B cell (primary cell): Measurements from ENCODE around the gene SEPTIN5. TPM values are rescaled to one million over a fixed set of nuclear protein-coding genes. Genes with fewer than 3 reads are reported as not detected.

ENCODE experiments used
- ATAC-seq: fragments of 200-7000 bp; cut with Tn5 transposase; one replicate; pipeline ENCODE4 v1.10.0; 2021; ENCODE audit warnings: low read depth, mild to moderate bottlenecking, moderate number of reproducible peaks, moderate library complexity
- CTCF ChIA-PET: fragments of 350-600 bp; sonication (Branson Sonifier 250); formaldehyde crosslinking; loops from one replicate; lab custom pipeline; 2021; ENCODE audit warnings: antibody characterized with exemption, inconsistent platforms; lab: Charles Lee
- POLR2A ChIA-PET: fragments of 350-600 bp; sonication (Branson Sonifier 250); formaldehyde crosslinking; loops from one replicate; lab custom pipeline; 2021; ENCODE audit warnings: antibody characterized with exemption; lab: Charles Lee
- DNase-seq: peaks from one replicate; pipeline ENCODE4 v3.0.0; 2013
- H2AFZ ChIP-seq: 2 replicates; pipeline ENCODE4 v1.6.1; 2012; ENCODE audit warnings: mild to moderate bottlenecking, low read depth, low read length; ENCODE audit not compliant: insufficient read depth, poor library complexity, severe bottlenecking
- H3K27ac ChIP-seq, 2 donors: 1 replicate in 1 of 2; 2 replicates in 1 of 2; pipeline ENCODE4 v1.5.1; 2012 to 2013; ENCODE audit warnings: low read length in 2 of 2, mild to moderate bottlenecking in 2 of 2, moderate library complexity in 1 of 2
- H3K27me3 ChIP-seq, 4 experiments: fragments of 200-600 bp in 1 of 4; sonication (generic) in 1 of 4; replicated peaks in 1 of 4; 1 replicate in 2 of 4; 2 replicates in 2 of 4; pipeline versions ENCODE4 v1.6.1 to v1.7.0; 2013 to 2016; ENCODE audit warnings: low read length in 3 of 4, mild to moderate bottlenecking in 2 of 4, mixed read lengths in 1 of 4, moderate library complexity in 1 of 4; ENCODE audit not compliant: insufficient read depth in 4 of 4, control insufficient read depth in 3 of 4; ENCODE audit errors: control extremely low read depth in 1 of 4
- H3K36me3 ChIP-seq, 2 experiments: replicated peaks in 1 of 2; 1 replicate in 1 of 2; 2 replicates in 1 of 2; pipeline versions ENCODE4 v1.6.1 to v1.7.1; 2013; ENCODE audit warnings: low read length in 1 of 2; ENCODE audit not compliant: insufficient read depth in 2 of 2, control insufficient read depth in 1 of 2; ENCODE audit errors: control extremely low read depth in 1 of 2, extremely low read depth in 1 of 2
- H3K4me1 ChIP-seq, 2 donors: fragments of 200-600 bp in 1 of 2; sonication (generic) in 1 of 2; 1 replicate in 1 of 2; 2 replicates in 1 of 2; pipeline versions ENCODE4 v1.5.1 to v1.6.1; 2013 to 2017; ENCODE audit warnings: low read length in 2 of 2; ENCODE audit not compliant: control insufficient read depth in 2 of 2, insufficient read depth in 2 of 2
- H3K4me2 ChIP-seq: replicated peaks from 2 replicates; pipeline ENCODE3; 2012; ENCODE audit warnings: mild to moderate bottlenecking, low read depth, low read length; ENCODE audit not compliant: poor library complexity, severe bottlenecking
- H3K4me3 ChIP-seq, 5 experiments: fragments of 200-600 bp in 1 of 5; sonication (generic) in 1 of 5; 1 replicate in 3 of 5; 2 replicates in 2 of 5; pipeline versions ENCODE4 v1.5.1 to v1.7.0; 2011 to 2016; ENCODE audit warnings: low read length in 4 of 5, mild to moderate bottlenecking in 4 of 5, low read depth in 2 of 5, control low read depth in 1 of 5, moderate library complexity in 1 of 5; ENCODE audit not compliant: insufficient read depth in 1 of 5; ENCODE audit errors: control extremely low read depth in 1 of 5, extremely low read depth in 1 of 5
- H3K79me2 ChIP-seq: fragments of 200-600 bp; sonication (generic); one replicate; pipeline ENCODE4 v1.6.0; 2016; ENCODE audit warnings: low read length; ENCODE audit not compliant: control insufficient read depth, insufficient read depth
- H3K9ac ChIP-seq: fragments of 200-600 bp; sonication (generic); 2 replicates; pipeline ENCODE4 v1.6.1; 2017; ENCODE audit warnings: mild to moderate bottlenecking, low read length, moderate library complexity
- H3K9me3 ChIP-seq, 3 donors: one replicate each; pipeline versions ENCODE4 v1.6.1 to v1.7.1; 2013; ENCODE audit warnings: low read length in 2 of 3; ENCODE audit not compliant: control insufficient read depth in 2 of 3, insufficient read depth in 1 of 3; ENCODE audit errors: control extremely low read depth in 1 of 3
- H4K20me1 ChIP-seq: 2 replicates; pipeline ENCODE4 v1.6.0; 2012; ENCODE audit warnings: mild to moderate bottlenecking, low read length; ENCODE audit not compliant: insufficient read depth, control insufficient read depth, poor library complexity, severe bottlenecking
- H3K27ac Mint-ChIP-seq: one replicate; pipeline ENCODE4 v1.8.0; 2021; ENCODE audit warnings: mixed read lengths
- H3K27me3 Mint-ChIP-seq: one replicate; pipeline ENCODE4 v1.8.0; 2021; ENCODE audit warnings: mixed read lengths
- H3K4me1 Mint-ChIP-seq: one replicate; pipeline ENCODE4 v1.8.0; 2021; ENCODE audit warnings: mixed read lengths
- H3K4me3 Mint-ChIP-seq: one replicate; pipeline ENCODE4 v1.8.0; 2021; ENCODE audit warnings: mixed read lengths
- H3K9me3 Mint-ChIP-seq: one replicate; pipeline ENCODE4 v1.8.0; 2022; ENCODE audit warnings: mixed read lengths; ENCODE audit not compliant: insufficient read depth
- CTCF ChIP-seq: fragments of 200-600 bp; IDR thresholded peaks from one replicate; pipeline ENCODE4 v1.8.0; 2022; ENCODE audit warnings: antibody characterized with exemption, mild to moderate bottlenecking
- EZH2 ChIP-seq: IDR thresholded peaks from 2 replicates; pipeline ENCODE4 v1.6.1; 2012; ENCODE audit warnings: borderline replicate concordance, low read depth, mild to moderate bottlenecking, moderate library complexity, low read length; ENCODE audit not compliant: insufficient read depth, poor library complexity, severe bottlenecking
- WGBS: methylation state at CpG from one replicate; pipeline ENCODE4 v1.1.5; 2013; ENCODE audit warnings: missing lambda C conversion rate; ENCODE audit not compliant: insufficient coverage; 5-methylcytosine and 5-hydroxymethylcytosine counted together
- intact Hi-C: fragments of 100-400 bp; cut with micrococcal nuclease; formaldehyde crosslinking; loops from one replicate; pipeline ENCODE4 v1.10.0; 2022
- polyA plus RNA-seq: library from polyadenylated mRNA; depleted of rRNA; stranded (reverse); fragments of >200 nt; gene quantifications from 2 replicates; pipeline ENCODE4 v1.2.3, GENCODE V29; 2012
- total RNA-seq, 2 donors: library from RNA; stranded (reverse); fragments of 120-200 nt in 1 of 2; gene quantifications; 1 replicate in 1 of 2; 2 replicates in 1 of 2; pipeline versions ENCODE4 v1.2.3 to v1.2.4, GENCODE V29; 2013 to 2022

The SEPTIN5 gene
- total and polyA plus RNA-seq, 2 donors (not counting 1 experiment from before 2014, with no cell fraction given), result 0.06 TPM; not detected in 1

DNA sequence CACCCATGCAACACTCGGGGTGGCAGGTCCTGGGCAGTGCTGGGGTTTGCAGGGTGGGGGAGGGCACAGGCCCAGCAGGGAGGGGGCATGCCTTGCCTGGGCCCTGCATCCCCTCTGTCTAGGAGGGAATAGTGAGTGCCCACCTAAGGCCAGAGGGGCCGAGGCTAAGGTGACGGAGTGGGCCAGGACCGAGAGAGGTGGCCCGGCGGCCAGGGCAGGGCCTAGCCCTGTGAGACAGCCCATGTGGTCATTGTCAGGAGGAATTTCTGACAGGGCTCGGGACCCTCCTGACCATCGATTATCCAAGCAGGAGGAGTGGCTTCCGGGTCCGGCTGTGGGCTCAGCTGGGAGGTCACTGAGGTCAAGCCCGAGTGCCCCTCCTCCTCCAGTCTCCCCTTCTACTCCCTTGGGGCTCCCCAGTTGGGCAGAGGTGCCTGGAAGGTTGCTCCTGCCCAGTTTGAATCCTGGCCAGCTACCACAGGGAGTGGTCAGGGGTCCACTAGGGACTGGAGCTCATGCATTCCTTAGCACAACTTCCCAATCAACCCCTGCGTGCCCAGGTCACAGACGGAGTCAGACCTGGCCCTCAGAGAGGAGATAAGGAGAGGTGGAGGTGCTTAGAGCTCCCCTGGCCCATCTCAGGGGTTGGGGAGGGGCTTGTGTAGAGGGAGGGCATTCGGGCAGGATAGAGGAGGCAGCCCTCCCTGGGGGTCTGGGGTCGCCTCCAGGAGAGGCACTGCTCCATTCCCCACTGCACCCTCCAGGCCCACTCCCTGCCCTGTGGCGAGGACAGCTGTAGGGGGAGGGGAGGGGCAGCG is 23.8 kb downstream of the SEPTIN5 start:
- TF ChIP-seq EZH2, result no peak
- intact Hi-C loops, result no loop called here
- Mint-ChIP-seq H3K27me3 (no peaks in the 10 kb centered on the region), H3K4me1 (no peaks in the 10 kb centered on the region), H3K4me3 (no peak overlapping the region), H3K9me3 (no peaks in the 10 kb centered on the region), H3K27ac (no peak overlapping the region)
- Histone ChIP-seq H3K79me2 (no peaks in the 10 kb centered on the region), H3K4me3 (no peak overlapping the region), H3K9ac (no peak overlapping the region), H3K36me3 (no peaks in the 10 kb centered on the region), H3K27ac (no peak overlapping the region), H3K27me3 (no peaks in the 10 kb centered on the region), H2AFZ (no peak overlapping the region), H4K20me1 (no peaks in the 10 kb centered on the region), H3K9me3 (no peaks in the 10 kb centered on the region), H3K4me2 (no peak overlapping the region), H3K4me1 (no peaks in the 10 kb centered on the region)
- DNase-seq, result no peak
- ChIA-PET CTCF (no interaction called here), POLR2A (no interaction called here)
- no peak for ATAC-seq
- 94% methylated on average over 10 of the region's 17 CpGs for WGBS

GRCh38 chr22:19738664-19739447 is 24.6 kb downstream of the SEPTIN5 start:
- Mint-ChIP-seq H3K4me3 (no peak overlapping the region), H3K4me1 (no peaks in the 10 kb centered on the region), H3K27me3 (no peaks in the 10 kb centered on the region), H3K9me3 (no peaks in the 10 kb centered on the region), H3K27ac (no peak overlapping the region)
- Histone ChIP-seq H2AFZ (no peak overlapping the region), H3K27me3 (no peaks in the 10 kb centered on the region), H3K79me2 (no peaks in the 10 kb centered on the region), H3K4me2 (no peak overlapping the region), H4K20me1 (no peaks in the 10 kb centered on the region), H3K9me3 (no peaks in the 10 kb centered on the region), H3K4me1 (no peaks in the 10 kb centered on the region), H3K27ac (no peak overlapping the region), H3K36me3 (no peaks in the 10 kb centered on the region), H3K4me3 (no peak overlapping the region), H3K9ac (no peak overlapping the region)
- DNase-seq (no peak), ATAC-seq (no peak)
- intact Hi-C loops, result no loop called here
- TF ChIP-seq EZH2, result no peak
- TF ChIP-seq CTCF, result no peak
- WGBS, result 84% methylated on average over 29 of the region's 31 CpGs
- POLR2A ChIA-PET, result no interaction called here
- CTCF ChIA-PET, result no interaction called here
